ENCODE results near the gene TRPV3.

Gene TRPV3

GRCh38 chr17:3546521-3546920 is 11.1 kb downstream of the TRPV3 start:
- no peak overlapping the region for H3K27ac Mint-ChIP-seq

GRCh38 chr17:3545151-3545550 is 12.5 kb downstream of the TRPV3 start:
- DNase-seq (ENCODE audit: low spot score in 2 of 2) (no peak), ATAC-seq (ENCODE audit: low read depth) (no peak)
- Mint-ChIP-seq H3K9me3 (peaks cover 5% of the 10 kb centered on the region), H3K4me1 (peaks cover 6% of the 10 kb centered on the region), H3K36me3 (peaks cover 13% of the 10 kb centered on the region), H3K27ac (no peak overlapping the region), H3K4me3 (no peak overlapping the region), H3K27me3 (no peaks in the 10 kb centered on the region)

More at GRCh38 chr17:3546521-3546920, 11.1 kb downstream of the TRPV3 start:
- no peak for DNase-seq (ENCODE audit: low spot score in 2 of 2)
- ATAC-seq (ENCODE audit: low read depth) = no peak
- no peaks in the 10 kb centered on the region for H3K27me3 Mint-ChIP-seq
- H3K4me3 Mint-ChIP-seq = no peak overlapping the region
- peaks cover 5% of the 10 kb centered on the region for H3K9me3 Mint-ChIP-seq
- peaks cover 6% of the 10 kb centered on the region for H3K4me1 Mint-ChIP-seq
- H3K36me3 Mint-ChIP-seq = peaks cover 8% of the 10 kb centered on the region

GRCh38 chr17:3544365-3544764 is 13.2 kb downstream of the TRPV3 start:
- Mint-ChIP-seq H3K4me1 (peaks cover under 1% of the 10 kb centered on the region), H3K4me3 (no peak overlapping the region), H3K27ac (no peak overlapping the region), H3K9me3 (peaks cover under 1% of the 10 kb centered on the region), H3K27me3 (no peaks in the 10 kb centered on the region), H3K36me3 (peaks cover 8% of the 10 kb centered on the region)
- ATAC-seq (ENCODE audit: low read depth) (no peak), DNase-seq (ENCODE audit: low spot score in 2 of 2) (no peak)

GRCh38 chr17:3543453-3543852 is 14.2 kb downstream of the TRPV3 start:
- no peak for DNase-seq (ENCODE audit: low spot score in 2 of 2)
- no peaks in the 10 kb centered on the region for H3K4me1 Mint-ChIP-seq
- no peaks in the 10 kb centered on the region for H3K27me3 Mint-ChIP-seq
- H3K4me3 Mint-ChIP-seq = no peak overlapping the region
- H3K9me3 Mint-ChIP-seq = no peaks in the 10 kb centered on the region
- no peak overlapping the region for H3K27ac Mint-ChIP-seq
- ATAC-seq (ENCODE audit: low read depth) = no peak
- H3K36me3 Mint-ChIP-seq = peaks cover 7% of the 10 kb centered on the region

- no peaks in the 10 kb centered on the region for H3K4me1 Mint-ChIP-seq
- DNase-seq (ENCODE audit: low spot score in 2 of 2) = no peak
- no peak for ATAC-seq (ENCODE audit: low read depth)
Measured at GRCh38 chr17:3542410-3543088, 15.1 kb downstream of the TRPV3 start.

GRCh38 chr17:3539881-3540540 is 17.6 kb downstream of the TRPV3 start:
- no peak for ATAC-seq (ENCODE audit: low read depth)

More at GRCh38 chr17:3542410-3543088, 15.1 kb downstream of the TRPV3 start:
- Mint-ChIP-seq H3K27ac (no peak overlapping the region), H3K9me3 (no peaks in the 10 kb centered on the region), H3K4me3 (no peak overlapping the region), H3K27me3 (no peaks in the 10 kb centered on the region), H3K36me3 (peaks cover 7% of the 10 kb centered on the region)

GRCh38 chr17:3536716-3537115 is 20.9 kb downstream of the TRPV3 start:
- Mint-ChIP-seq H3K27ac (peak overlapping the region; percentile 73), H3K36me3 (peaks cover 7% of the 10 kb centered on the region), H3K9me3 (no peaks in the 10 kb centered on the region), H3K27me3 (peaks cover 3% of the 10 kb centered on the region), H3K4me1 (peaks cover 4% of the 10 kb centered on the region), H3K4me3 (no peak overlapping the region)
- no peak for DNase-seq (ENCODE audit: low spot score in 2 of 2)
- ATAC-seq (ENCODE audit: low read depth) = no peak

More at GRCh38 chr17:3539881-3540540, 17.6 kb downstream of the TRPV3 start:
- Mint-ChIP-seq H3K4me3 (no peak overlapping the region), H3K9me3 (no peaks in the 10 kb centered on the region), H3K27ac (no peak overlapping the region), H3K36me3 (peaks cover 7% of the 10 kb centered on the region), H3K4me1 (no peaks in the 10 kb centered on the region), H3K27me3 (no peaks in the 10 kb centered on the region)
- no peak for DNase-seq (ENCODE audit: low spot score in 2 of 2)

GRCh38 chr17:3535253-3535995 is 22.2 kb downstream of the TRPV3 start:
- Mint-ChIP-seq H3K9me3 (no peaks in the 10 kb centered on the region), H3K36me3 (peaks cover 3% of the 10 kb centered on the region), H3K4me1 (peaks cover 4% of the 10 kb centered on the region), H3K4me3 (peak overlapping the region; percentile 53), H3K27me3 (peaks cover 3% of the 10 kb centered on the region), H3K27ac (peak overlapping the region; percentile 68)
- ATAC-seq (ENCODE audit: low read depth) (peak; percentile 88), DNase-seq (ENCODE audit: low spot score in 2 of 2) (peak; percentile 63 to 67)

- peak overlapping the region; percentile 68 for H3K27ac Mint-ChIP-seq
Measured at GRCh38 chr17:3534881-3535252, 22.7 kb downstream of the TRPV3 start.

GRCh38 chr17:3533752-3534151 is 23.9 kb downstream of the TRPV3 start:
- peak overlapping the region; percentile 10 for H3K27ac Mint-ChIP-seq
- H3K9me3 Mint-ChIP-seq = no peaks in the 10 kb centered on the region
- ATAC-seq (ENCODE audit: low read depth) (no peak), DNase-seq (ENCODE audit: low spot score in 2 of 2) (no peak)
- no peak overlapping the region for H3K4me3 Mint-ChIP-seq
- peaks cover 4% of the 10 kb centered on the region for H3K4me1 Mint-ChIP-seq
- peaks cover 2% of the 10 kb centered on the region for H3K36me3 Mint-ChIP-seq
- peaks cover 3% of the 10 kb centered on the region for H3K27me3 Mint-ChIP-seq

More at GRCh38 chr17:3534881-3535252, 22.7 kb downstream of the TRPV3 start:
- peak; percentile 25 for ATAC-seq (ENCODE audit: low read depth)
- Mint-ChIP-seq H3K36me3 (peaks cover 2% of the 10 kb centered on the region), H3K9me3 (no peaks in the 10 kb centered on the region), H3K4me3 (peak overlapping the region; percentile 34), H3K27me3 (peaks cover 3% of the 10 kb centered on the region), H3K4me1 (peaks cover 4% of the 10 kb centered on the region)
- no peak for DNase-seq (ENCODE audit: low spot score in 2 of 2)

- Mint-ChIP-seq H3K27ac (no peak overlapping the region), H3K27me3 (peaks cover 3% of the 10 kb centered on the region), H3K4me1 (peaks cover 4% of the 10 kb centered on the region), H3K4me3 (no peak overlapping the region), H3K9me3 (no peaks in the 10 kb centered on the region), H3K36me3 (peaks cover 2% of the 10 kb centered on the region)
- DNase-seq (ENCODE audit: low spot score in 2 of 2) = no peak
- ATAC-seq (ENCODE audit: low read depth) = no peak
Measured at GRCh38 chr17:3532859-3533142, 24.8 kb downstream of the TRPV3 start.

GRCh38 chr17:3532106-3532858 is 25.3 kb downstream of the TRPV3 start:
- DNase-seq (ENCODE audit: low spot score in 2 of 2) (no peak), ATAC-seq (ENCODE audit: low read depth) (no peak)
- no peak overlapping the region for H3K27ac Mint-ChIP-seq
- peaks cover 5% of the 10 kb centered on the region for H3K36me3 Mint-ChIP-seq
- H3K4me1 Mint-ChIP-seq = peaks cover 4% of the 10 kb centered on the region
- H3K9me3 Mint-ChIP-seq = no peaks in the 10 kb centered on the region
- H3K4me3 Mint-ChIP-seq = no peak overlapping the region
- peaks cover 3% of the 10 kb centered on the region for H3K27me3 Mint-ChIP-seq

- no peaks in the 10 kb centered on the region for H3K9me3 Mint-ChIP-seq
- peaks cover 3% of the 10 kb centered on the region for H3K27me3 Mint-ChIP-seq
- H3K4me1 Mint-ChIP-seq = peaks cover 4% of the 10 kb centered on the region
- ATAC-seq (ENCODE audit: low read depth) (no peak), DNase-seq (ENCODE audit: low spot score in 2 of 2) (no peak)
- no peak overlapping the region for H3K27ac Mint-ChIP-seq
- H3K36me3 Mint-ChIP-seq = peaks cover 5% of the 10 kb centered on the region
- H3K4me3 Mint-ChIP-seq = no peak overlapping the region
Measured at GRCh38 chr17:3531266-3532101, 26.1 kb downstream of the TRPV3 start.

All from memory B cell (primary cell).